Stimulated activated CD4-positive, alpha-beta T cell treated with anti-CD3 and anti-CD28 coated beads, Interleukin-1b, Interleukin-23, amount 100 ng/mL, for 24 hours (primary cell): ENCODE results near the gene TUBB3.
"Not testable (repeated sequence)": the region's sequence is repeated elsewhere in the genome, so short reads cannot be mapped to it uniquely, and the experiment has no call there.

ENCODE experiments used
- DNase-seq, 4 experiments: peaks; one replicate each; pipeline ENCODE4 v3.0.0-alpha.2; 2020; ENCODE audit warnings: low read depth in 4 of 4, low spot score in 1 of 4

The TUBB3 gene

GRCh38 chr16:89964201-89964600 lies 41.1 kb downstream of the TUBB3 start:
- DNase-seq: no peak

DNA sequence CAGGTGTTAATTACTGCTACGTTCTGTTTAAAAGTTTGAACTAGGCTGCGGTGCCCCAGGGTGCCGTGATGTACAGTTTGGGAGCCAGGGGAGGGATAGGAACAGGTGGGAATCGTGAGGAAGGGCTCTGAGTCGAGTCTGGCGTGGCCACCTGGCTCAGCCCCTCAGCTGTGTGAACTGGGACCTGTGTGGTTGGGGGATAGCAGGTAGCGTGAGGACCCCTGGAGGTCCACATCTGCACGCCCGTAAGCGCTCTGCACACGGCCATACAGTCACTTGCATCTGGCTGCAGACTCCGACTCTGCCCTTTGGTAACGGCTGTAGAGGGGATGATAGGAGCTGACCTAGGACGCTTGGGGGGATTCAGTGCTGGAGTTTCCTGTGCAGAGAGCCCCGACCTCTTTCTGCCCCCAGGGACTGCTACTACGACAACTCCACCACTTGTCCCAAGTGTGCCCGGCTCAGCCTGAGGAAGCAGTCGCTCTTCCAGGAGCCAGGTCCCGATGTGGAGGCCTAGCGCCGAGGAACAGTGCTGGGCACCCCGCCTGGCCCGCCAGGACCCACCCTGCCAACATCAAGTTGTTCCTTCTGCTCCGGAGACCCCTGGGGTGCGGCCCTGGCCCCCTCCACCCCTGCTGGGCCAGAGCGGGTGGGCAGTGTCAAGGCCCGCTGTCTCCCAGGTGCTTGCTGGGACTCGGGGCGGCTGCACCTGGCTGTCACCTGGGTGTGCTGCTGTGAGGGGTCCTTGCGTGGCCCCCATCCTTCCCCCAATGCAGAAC lies 42.5 kb downstream of the TUBB3 start:
- no peak for DNase-seq

- no peak for DNase-seq
These were observed 43.6 kb downstream of the TUBB3 start for GRCh38 chr16:89966756-89967155.

- DNase-seq: not testable (repeated sequence)
These were observed 44.3 kb downstream of the TUBB3 start for GRCh38 chr16:89967436-89967835.

GRCh38 chr16:89968074-89968473 lies 44.9 kb downstream of the TUBB3 start:
- DNase-seq: not testable (repeated sequence)

DNA sequence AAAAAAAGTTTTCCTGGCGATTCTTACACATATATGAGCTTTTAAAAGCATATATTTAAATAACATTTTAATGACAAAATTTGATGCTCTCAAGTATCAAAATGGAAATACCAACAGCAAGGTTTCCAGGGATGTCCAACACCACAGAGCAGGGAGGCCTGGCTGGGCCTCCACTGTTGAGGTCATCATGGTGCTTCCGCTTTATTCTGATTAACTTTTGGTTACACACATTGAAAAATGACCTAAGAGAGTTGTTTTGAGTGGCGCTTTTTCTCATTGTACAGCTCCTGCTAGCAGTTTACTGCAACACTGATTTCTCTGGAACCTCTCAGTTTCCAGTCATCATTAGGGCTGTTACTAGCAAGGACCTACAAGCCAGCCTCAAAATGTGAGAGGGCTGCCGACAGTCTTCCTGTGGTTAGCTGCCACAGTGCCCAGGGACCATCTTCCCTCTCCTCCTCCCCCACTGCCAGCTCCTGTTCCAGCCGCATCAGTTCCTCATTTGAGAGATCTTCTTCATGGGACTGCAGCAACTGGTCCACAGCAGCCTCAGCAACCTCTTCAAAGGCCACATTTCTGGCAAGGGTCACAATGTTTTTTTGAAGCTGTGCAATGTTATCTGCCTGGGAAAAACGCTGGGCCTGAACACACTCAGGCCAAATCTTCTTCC lies 46.7 kb downstream of the TUBB3 start:
- DNase-seq: no peak

DNA sequence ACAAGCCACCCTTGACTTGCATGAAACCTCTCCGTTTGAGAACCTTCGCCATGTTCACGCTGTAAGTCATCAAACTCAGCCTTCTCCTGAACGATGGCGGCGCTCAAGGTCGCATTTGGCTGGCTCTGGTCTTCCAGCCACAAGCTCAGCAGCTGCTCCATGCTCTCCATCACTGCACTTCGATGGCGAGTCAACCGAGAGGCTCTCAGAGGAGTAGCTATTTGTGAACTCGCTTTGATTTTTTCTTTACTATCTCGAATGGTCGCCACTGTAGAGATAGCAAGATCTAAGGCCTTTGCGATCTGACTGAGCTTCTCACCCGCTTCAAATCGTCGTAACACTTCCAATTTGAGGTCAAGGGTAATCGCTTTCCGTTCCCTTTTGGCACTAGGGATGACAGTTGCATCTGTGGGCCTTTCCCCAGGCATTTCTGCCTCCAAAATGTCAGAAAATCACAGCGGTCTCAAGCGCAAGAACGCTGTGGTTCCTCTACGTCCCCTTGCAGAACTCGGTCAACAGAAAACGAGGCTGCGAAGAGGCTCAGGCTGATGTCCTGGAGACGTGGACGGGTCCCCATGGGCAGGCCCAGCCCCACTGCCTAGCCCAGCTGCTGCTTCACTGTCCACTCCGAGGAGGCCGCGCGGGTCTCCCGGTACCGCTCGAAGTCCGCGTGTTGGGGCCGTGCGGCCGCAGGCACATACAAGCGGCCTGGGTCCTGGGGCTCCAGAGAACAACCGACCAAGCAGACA lies 48.5 kb downstream of the TUBB3 start:
- DNase-seq: peak in 1 of 4 experiments; percentile 6

- peak; percentile 74 to 86 (median 79) for DNase-seq
These were observed 49.4 kb downstream of the TUBB3 start for GRCh38 chr16:89972244-89973234.

GRCh38 chr16:89973235-89973634 lies 50.1 kb downstream of the TUBB3 start:
- no peak for DNase-seq

DNA sequence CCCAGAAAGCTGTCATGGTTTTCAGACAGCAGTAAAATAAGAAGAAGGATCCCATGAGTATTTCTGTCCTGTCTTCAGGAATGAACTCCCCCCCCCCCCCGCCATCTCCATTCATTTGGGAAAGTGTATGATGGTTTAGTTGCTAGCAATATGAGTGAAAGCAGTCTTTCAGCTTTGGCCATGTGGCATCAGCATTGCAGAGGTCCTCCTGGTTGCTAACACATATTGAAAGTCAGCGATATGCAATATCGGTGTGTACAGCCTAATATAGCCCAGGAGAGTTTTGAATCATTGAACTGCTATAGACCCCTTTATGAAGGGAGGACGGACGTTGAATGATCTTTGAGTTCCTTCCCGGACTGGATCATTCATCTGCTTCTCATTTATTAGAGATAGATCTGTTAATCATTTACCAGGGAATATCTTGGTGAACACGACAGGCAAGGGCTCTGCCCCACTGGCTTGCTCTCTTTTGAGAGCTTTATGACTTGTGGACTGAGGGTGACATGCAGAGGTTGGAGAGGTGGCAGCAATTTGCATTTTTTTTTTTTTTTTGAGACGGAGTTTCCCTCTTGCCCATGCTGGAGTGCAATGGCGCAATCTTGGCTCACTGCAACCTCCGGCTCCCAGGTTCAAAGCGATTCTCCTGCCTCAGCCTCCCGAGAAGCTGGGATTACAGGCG lies 50.7 kb downstream of the TUBB3 start:
- DNase-seq: no peak

DNA sequence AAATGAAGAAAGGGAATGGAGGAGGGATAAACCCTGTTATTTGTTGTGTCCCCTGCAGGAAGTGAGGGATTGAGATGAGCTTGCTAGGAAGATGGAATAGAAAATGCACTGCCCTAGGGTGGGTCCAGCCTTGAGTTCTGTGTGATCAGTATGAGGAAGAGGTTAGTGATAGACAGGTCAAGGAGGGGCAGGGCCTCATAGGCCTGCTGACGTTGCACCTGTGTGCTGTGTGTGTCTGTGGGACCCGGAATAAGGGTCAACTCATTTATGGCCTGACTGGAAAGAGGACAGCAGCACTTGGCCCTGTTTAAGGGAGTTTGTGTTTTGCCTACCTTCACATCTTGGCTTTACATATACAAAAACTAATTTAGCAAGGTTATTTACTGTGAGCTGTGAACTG lies 51.7 kb downstream of the TUBB3 start:
- DNase-seq: no peak

DNA sequence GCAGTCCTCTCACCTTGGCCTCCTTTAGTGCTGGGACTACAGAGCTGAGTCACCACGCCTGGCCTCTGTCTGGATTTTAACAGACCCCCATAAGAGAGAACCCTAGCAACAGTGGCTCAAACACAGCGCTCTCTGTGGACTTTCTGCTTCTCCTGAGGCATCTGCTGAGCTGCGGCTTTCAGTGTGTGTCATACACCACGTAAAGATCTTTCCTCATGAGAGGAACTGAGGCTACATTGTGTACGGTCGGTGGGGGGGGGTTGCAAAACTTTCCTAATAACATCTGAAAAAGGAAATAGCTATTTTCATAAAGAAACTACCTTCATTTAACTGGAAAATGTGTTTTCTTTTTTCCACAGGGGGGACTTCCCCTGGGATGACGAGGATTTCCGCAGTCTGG lies 58.3 kb downstream of the TUBB3 start:
- DNase-seq: peak in 1 of 4 experiments; percentile 23

DNA sequence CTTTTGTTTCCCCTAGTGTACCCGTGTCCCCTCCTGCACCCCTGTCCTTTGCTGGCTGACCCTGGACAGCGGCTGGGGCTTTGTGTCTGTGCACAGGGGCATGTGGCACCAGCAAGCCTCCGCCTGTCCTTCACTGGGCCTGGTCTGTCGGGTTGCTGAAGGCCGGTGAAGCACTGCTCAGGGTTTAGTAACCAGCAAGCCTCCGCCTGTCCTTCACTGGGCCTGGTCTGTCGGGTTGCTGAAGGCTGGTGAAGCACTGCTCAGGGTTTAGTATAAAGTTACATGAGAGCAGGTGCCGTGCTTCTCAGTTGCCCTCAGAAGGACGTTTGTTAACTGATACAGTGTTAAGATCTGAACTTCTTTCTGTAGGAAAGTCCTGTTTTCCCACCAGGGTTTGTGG lies 59.2 kb downstream of the TUBB3 start:
- DNase-seq: no peak

- DNase-seq: no peak
These were observed 60.4 kb downstream of the TUBB3 start for GRCh38 chr16:89983536-89983935.

DNA sequence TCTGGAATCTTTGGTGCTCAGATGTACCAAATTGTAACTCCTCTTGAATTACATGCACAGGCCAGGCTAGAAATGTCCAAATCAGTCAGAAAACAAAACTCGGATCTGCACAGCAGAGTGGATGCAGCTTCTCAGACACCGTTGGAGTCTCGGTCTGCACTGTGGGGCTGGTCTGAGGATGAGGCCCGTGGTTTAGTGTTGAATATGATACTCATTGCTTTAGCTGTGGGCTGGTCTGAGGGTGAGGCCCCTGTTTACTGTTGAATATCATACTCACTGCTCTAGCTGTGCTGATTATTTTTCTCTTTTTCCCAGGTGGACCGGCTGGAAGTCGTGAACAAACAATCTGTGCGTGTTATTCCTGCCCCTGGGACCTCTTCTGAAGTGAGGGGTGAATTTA lies 61.1 kb downstream of the TUBB3 start:
- no peak for DNase-seq

DNA sequence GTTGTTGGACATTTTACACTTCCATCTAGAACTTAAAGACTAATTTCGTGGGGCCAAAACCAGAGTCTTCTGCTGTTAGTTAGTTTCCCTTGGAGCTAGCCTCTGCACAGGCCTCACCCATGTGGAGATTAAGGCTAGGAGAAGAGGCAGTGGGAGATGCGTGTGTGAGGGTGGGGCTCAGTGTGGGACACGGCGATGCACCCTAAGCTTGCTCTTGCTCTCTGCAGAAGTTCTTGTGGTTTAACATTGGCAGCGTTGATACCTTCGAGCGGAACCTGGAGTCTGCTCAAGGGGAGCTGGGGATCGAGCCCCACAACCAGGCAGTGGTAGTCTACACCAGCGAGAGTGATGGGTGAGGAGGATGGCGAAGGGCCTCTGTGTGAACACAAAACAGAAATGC lies 62.1 kb downstream of the TUBB3 start:
- DNase-seq: no peak
